Pancreas (tissue), 10 donors: ENCODE results near the gene CA5A. TPM values are rescaled to one million over a fixed set of nuclear protein-coding genes. Genes with fewer than 3 reads are reported as not detected.

ENCODE experiments used
- ATAC-seq, 4 donors: fragments of 200-7000 bp; cut with Tn5 transposase; one replicate each; pipeline versions ENCODE4 v1.8.0 to v1.9.1; 2020; ENCODE audit warnings: mild to moderate bottlenecking in 4 of 4, moderate library complexity in 4 of 4
- DNase-seq, 6 donors: peaks; one replicate each; pipeline ENCODE4 v3.0.0-alpha.2; 2020
- FAIRE-seq: peaks from 2 replicates; lab custom pipeline; 2012; peaks lifted over from hg19 to GRCh38; lab: Jason Lieb, UNC
- H3K27ac ChIP-seq, 4 donors: fragments of 200-600 bp; sonication (generic); 1 replicate in 3 of 4; 2 replicates in 1 of 4; pipeline versions ENCODE4 v1.5.0 to v1.8.0; 2020
- H3K27me3 ChIP-seq, 4 donors: fragments of 200-600 bp; one replicate each; pipeline ENCODE4 v1.8.0; 2021
- H3K36me3 ChIP-seq, 3 donors: fragments of 200-600 bp; sonication (generic) in 1 of 3; one replicate each; pipeline versions ENCODE4 v1.5.0 to v1.8.0; 2020 to 2021
- H3K4me1 ChIP-seq, 3 donors: fragments of 200-600 bp; one replicate each; pipeline ENCODE4 v1.8.0; 2021
- H3K4me3 ChIP-seq, 4 donors: fragments of 200-600 bp; sonication (generic) in 2 of 4; one replicate each; pipeline versions ENCODE4 v1.5.0 to v1.8.0; 2020 to 2021
- H3K9me3 ChIP-seq, 4 donors: fragments of 200-600 bp; one replicate each; pipeline ENCODE4 v1.8.0; 2021
- CTCF ChIP-seq, 4 donors: fragments of 200-600 bp; sonication (generic) in 3 of 4; IDR thresholded peaks; one replicate each; pipeline versions ENCODE4 v1.5.0 to v1.8.0; 2021; ENCODE audit warnings: antibody characterized with exemption in 4 of 4
- WGBS, 2 donors: extraction: QIAGEN DNeasy Blood & Tissue Kit; methylation state at CpG; one replicate each; pipeline ENCODE4 v1.1.7; 2013; 5-methylcytosine and 5-hydroxymethylcytosine counted together
- intact Hi-C, 3 donors: fragments of 100-400 bp; cut with DNase I; formaldehyde crosslinking; loops; one replicate each; pipeline versions ENCODE4 v1.11.1 to v1.14.2; 2022
- polyA plus RNA-seq, 2 donors: library from polyadenylated mRNA; stranded (reverse); fragments of 200-250 nt; gene quantifications; one replicate each; pipeline ENCODE4 v1.2.3, GENCODE V29; 2013
- total RNA-seq, 6 donors: library from RNA; stranded (reverse); fragmentation: NEBNext Ultra II Directional in 4 of 6; extraction: Animal tissue kit (Norgen Biotek cat#: 25700) in 4 of 6; gene quantifications; one replicate each; pipeline versions ENCODE4 v1.2.1 to v1.2.4, GENCODE V29; 2021 to 2023
- donor health status: healthy with polysubstance abuse.
- donor health status: DM: no; HTN: no; CAD: no; lungs with moderate emphysema.
- donor health status: DM: no; HTN: no; CAD: no.
- donor health status: control.
- donor health status: control.
- donor health status: Bipolar disorder and iron deficiency.
- donor health status: DM: yes; HTN: yes; CAD: no.
- donor health status: DM: no; HTN: no; CAD: no.
- donor health status: DM: no; HTN: no; CAD: no.
- donor health status: DM: yes; HTN: yes; CAD: no.

CA5A gene
- total and polyA plus RNA-seq, 8 donors: under 0.01 TPM; not detected in 6

GRCh38 chr16:87961623-87962022 lies 25.3 kb upstream of the CA5A start:
- intact Hi-C loops: no loop called here

GRCh38 chr16:87960852-87961251 lies 24.5 kb upstream of the CA5A start:
- intact Hi-C loops: no loop called here
- Histone ChIP-seq H3K27ac (no peak overlapping the region), H3K9me3 (no peaks in the 10 kb centered on the region), H3K27me3 (no peaks in the 10 kb centered on the region), H3K36me3 (no peaks in the 10 kb centered on the region), H3K4me3 (no peak overlapping the region), H3K4me1 (peaks cover 0 to 3% (median 0%) of the 10 kb centered on the region in 3 donors)
- no peak for ATAC-seq
- TF ChIP-seq CTCF (IDR thresholded peaks at IDR 0.05): no peak
- 87 to 90% methylated on average over 8 of the region's 8 CpGs for WGBS, 2 donors
- no peak for DNase-seq
- no peak for FAIRE-seq

More at GRCh38 chr16:87961623-87962022, 25.3 kb upstream of the CA5A start:
- Histone ChIP-seq H3K9me3 (no peaks in the 10 kb centered on the region), H3K36me3 (no peaks in the 10 kb centered on the region), H3K27ac (no peak overlapping the region), H3K4me1 (peaks cover 0 to 6% (median 2%) of the 10 kb centered on the region in 3 donors), H3K4me3 (no peak overlapping the region), H3K27me3 (no peaks in the 10 kb centered on the region)
- TF ChIP-seq CTCF (IDR thresholded peaks at IDR 0.05): no peak
- no peak for FAIRE-seq
- DNase-seq: no peak
- WGBS, 2 donors: 78% methylated on average over 4 of the region's 4 CpGs
- no peak for ATAC-seq

- Histone ChIP-seq H3K36me3 (no peaks in the 10 kb centered on the region), H3K4me3 (no peak overlapping the region), H3K27ac (no peak overlapping the region), H3K9me3 (no peaks in the 10 kb centered on the region), H3K4me1 (peaks cover 0 to 4% (median 0%) of the 10 kb centered on the region in 3 donors), H3K27me3 (no peaks in the 10 kb centered on the region)
- intact Hi-C loops: no loop called here
- WGBS, 2 donors: 68 to 74% methylated on average over 5 of the region's 5 CpGs
- no peak for DNase-seq
- no peak for TF ChIP-seq CTCF (IDR thresholded peaks at IDR 0.05)
- FAIRE-seq: no peak
- ATAC-seq: no peak
These were observed 24.0 kb upstream of the CA5A start for GRCh38 chr16:87960296-87960695.

- TF ChIP-seq CTCF (IDR thresholded peaks at IDR 0.05): no peak
- FAIRE-seq: no peak
- 86 to 88% methylated on average over 19 to 23 of the region's 23 CpGs for WGBS, 2 donors
- no peak for ATAC-seq
- DNase-seq: no peak
- Histone ChIP-seq H3K36me3 (no peaks in the 10 kb centered on the region), H3K4me3 (no peak overlapping the region), H3K9me3 (no peaks in the 10 kb centered on the region), H3K27ac (no peak overlapping the region), H3K27me3 (no peaks in the 10 kb centered on the region), H3K4me1 (peaks cover 0 to 10% (median 0%) of the 10 kb centered on the region in 3 donors)
- intact Hi-C loops: no loop called here
These were observed 23.2 kb upstream of the CA5A start for GRCh38 chr16:87959391-87959990.

GRCh38 chr16:87958632-87959031 lies 22.3 kb upstream of the CA5A start:
- intact Hi-C loops: no loop called here
- Histone ChIP-seq H3K9me3 (no peaks in the 10 kb centered on the region), H3K27me3 (no peaks in the 10 kb centered on the region), H3K4me1 (peaks cover 0 to 18% (median 0%) of the 10 kb centered on the region in 3 donors), H3K36me3 (no peaks in the 10 kb centered on the region), H3K4me3 (no peak overlapping the region), H3K27ac (no peak overlapping the region)
- FAIRE-seq (no peak), ATAC-seq (no peak), DNase-seq (no peak)
- WGBS, 2 donors: 92 to 94% methylated on average over 9 of the region's 9 CpGs
- TF ChIP-seq CTCF (IDR thresholded peaks at IDR 0.05): no peak
